Measurements from ENCODE around the gene ATRN. TPM values are rescaled to one million over a fixed set of nuclear protein-coding genes. Genes with fewer than 3 reads are reported as not detected.
"Not testable (repeated sequence)": the region's sequence is repeated elsewhere in the genome, so short reads cannot be mapped to it uniquely, and the experiment has no call there.

The ATRN gene
- total RNA-seq, 1 donor from 2014 or later: 45.9 TPM

- DNase-seq (ENCODE audit: low spot score); ATAC-seq: not testable (repeated sequence)
Measured at GRCh38 chr20:3615171-3615840, 144.5 kb downstream of the ATRN start.

GRCh38 chr20:3616250-3616649, 145.4 kb downstream of the ATRN start:
- ATAC-seq: peak; percentile 41

DNA sequence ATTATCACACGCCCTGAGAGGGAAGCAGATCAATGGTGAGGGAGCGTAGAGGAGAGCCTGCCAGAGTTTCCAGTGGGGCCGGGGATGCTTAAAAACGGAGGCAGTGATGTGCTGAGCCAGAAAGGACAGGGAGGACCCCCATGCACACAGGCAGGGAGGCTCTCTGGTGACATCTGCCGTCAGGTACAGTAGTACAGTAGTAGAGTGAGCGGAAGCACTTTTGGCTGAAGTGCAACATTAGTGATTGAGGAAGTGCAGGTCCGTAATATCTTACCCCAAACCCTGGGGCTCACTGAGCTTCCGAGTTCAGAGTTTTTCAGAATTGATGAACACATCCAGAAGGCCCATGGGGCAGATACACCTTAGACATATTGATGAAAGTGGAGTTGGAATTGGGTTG, 150.3 kb downstream of the ATRN start:
- ATAC-seq (no peak), DNase-seq (ENCODE audit: low spot score) (no peak)

More at GRCh38 chr20:3616250-3616649, 145.4 kb downstream of the ATRN start:
- DNase-seq (ENCODE audit: low spot score): no peak

GRCh38 chr20:3622406-3622805, 151.6 kb downstream of the ATRN start:
- DNase-seq (ENCODE audit: low spot score): no peak
- ATAC-seq: no peak

DNA sequence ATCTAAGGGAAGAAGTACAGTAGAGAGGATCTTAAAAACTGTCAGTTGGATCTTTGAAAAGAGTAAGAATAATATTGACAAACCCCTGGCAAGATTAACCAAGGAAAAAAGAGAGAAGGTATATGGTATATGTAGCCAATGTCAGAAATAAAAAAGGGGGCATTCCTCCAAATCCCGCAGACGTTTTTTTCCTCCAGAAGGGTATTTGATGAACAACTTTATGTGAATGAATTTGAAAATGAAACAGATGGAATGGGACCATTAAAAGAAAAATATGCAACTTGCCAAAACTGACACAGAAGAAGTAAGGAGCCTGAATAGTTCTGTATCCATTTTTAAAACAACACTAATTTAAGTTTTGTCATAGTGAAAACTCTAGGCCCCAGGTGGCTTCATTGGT, 156.7 kb downstream of the ATRN start:
- ATAC-seq: no peak

DNA sequence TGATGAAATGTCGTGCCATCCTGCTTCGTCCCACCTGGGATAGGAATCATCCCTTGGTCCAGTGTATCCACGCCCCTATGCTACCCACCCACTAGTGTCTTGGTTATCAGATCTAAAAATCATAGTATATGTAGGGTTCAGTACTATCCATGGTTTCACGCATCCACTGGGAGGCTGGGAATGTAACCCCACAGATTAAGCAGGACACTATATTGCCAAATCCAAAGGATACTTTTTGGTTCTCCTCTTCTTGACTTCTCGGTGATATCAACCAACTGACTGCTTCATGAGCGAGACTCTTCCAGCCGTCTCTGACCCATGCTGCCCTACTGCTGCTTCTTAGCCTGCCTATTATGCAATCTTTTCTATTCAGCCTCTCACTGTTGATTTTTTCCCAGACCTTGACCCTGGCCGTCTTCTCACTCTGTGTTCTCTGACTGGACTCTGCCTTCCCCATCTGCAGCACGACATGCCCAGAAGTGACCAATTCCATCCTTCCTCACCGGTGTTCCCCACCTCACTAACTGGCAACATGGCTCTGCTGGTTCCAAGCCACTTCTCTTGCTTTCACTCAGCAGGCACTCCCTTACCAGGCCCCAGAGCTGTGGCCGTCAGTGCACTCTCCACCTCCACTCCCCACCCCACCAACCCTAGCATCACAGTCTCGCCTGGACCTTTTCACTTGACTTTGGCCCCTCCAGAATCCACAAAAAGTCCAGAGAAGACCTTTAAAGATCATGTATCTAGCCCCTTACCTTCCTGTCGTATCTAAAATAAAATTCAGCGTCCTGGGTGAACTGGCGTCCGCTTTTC, 157.9 kb downstream of the ATRN start:
- DNase-seq (ENCODE audit: low spot score) (peak; percentile 75), ATAC-seq (peak; percentile 74)

More for the DNA sequence above, 156.7 kb downstream of the ATRN start:
- no peak for DNase-seq (ENCODE audit: low spot score)

GRCh38 chr20:3629893-3630292, 159.1 kb downstream of the ATRN start:
- no peak for ATAC-seq

GRCh38 chr20:3630429-3630828, 159.6 kb downstream of the ATRN start:
- ATAC-seq: no peak
- DNase-seq (ENCODE audit: low spot score): no peak

More at GRCh38 chr20:3629893-3630292, 159.1 kb downstream of the ATRN start:
- no peak for DNase-seq (ENCODE audit: low spot score)

DNA sequence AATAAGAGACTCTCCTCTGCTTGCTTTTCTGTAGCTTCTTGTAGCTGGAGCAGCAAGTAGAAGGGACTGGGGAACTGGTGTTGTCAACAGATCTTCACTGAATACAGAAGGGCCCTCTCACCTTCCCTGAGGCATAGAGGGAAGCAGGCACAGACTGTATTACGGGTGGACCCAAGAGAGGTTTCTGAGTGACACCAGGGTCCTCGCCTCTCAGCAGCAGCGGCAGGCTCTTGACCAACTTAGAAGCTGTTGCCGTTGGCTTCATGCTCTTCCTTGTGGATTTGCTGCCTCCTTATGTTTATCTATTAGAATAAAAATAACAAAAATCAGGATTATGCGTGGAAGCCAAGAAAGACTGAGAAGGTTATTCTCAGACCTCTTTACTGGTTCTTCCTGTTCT, 160.7 kb downstream of the ATRN start:
- DNase-seq (ENCODE audit: low spot score): no peak
- ATAC-seq: no peak

DNA sequence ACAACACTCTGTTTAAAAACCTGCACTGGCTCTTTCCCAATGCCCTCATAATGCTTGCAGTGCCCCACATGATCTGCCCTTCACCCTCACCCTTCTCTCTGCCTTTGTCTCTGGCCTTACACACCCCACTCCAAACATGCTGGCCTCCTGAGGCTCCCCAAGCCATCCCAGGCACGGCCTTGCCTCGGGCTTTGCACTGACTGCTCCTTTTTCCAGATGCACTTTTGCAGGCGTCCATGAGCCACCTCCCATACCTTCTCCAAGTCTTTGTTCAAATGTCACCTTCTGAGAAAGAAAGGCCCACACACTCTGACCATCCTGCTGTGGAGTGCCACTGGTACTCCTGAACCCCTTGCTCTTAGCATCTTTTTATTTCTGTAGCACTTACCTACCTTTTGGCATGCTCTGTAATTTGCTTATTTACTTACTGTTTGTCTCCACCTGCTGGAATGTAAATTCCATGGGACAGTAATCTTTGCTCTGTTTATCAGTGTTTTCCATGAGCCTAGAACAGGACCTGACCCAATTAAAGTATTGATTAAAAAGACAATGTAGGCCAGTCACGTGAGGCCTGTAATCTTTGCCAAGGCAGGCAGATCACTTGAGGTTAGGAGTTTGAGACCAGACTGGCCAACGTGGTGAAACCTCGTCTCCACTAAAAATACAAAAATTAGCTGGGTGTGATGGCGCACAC, 161.6 kb downstream of the ATRN start:
- ATAC-seq (peak; percentile 75), DNase-seq (ENCODE audit: low spot score) (peak; percentile 75)

- no peak for ATAC-seq
- no peak for DNase-seq (ENCODE audit: low spot score)
Measured at GRCh38 chr20:3633913-3634478, 163.2 kb downstream of the ATRN start.

DNA sequence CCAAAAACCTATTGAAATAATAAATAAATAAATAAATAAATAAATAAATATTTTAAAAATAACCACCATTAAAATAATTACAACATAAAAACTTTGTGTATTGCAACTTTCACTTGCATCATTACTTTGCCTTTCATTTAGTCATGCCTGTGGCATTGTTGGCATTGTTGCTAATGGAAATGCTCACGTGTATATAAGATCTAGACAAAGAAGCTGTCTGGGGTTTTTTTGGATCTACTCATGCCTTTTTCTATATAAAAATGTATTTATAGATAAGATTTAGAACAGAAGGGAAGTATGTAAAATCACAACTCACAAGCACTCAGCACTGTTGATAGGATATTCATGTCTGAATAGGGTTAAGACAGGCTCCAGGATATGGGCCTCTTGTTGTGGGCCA, 164.5 kb downstream of the ATRN start:
- no peak for ATAC-seq
- no peak for DNase-seq (ENCODE audit: low spot score)

- DNase-seq (ENCODE audit: low spot score): no peak
- ATAC-seq: no peak
Measured at GRCh38 chr20:3640259-3640658, 169.4 kb downstream of the ATRN start.

- ATAC-seq (no peak), DNase-seq (ENCODE audit: low spot score) (no peak)
Measured at GRCh38 chr20:3645309-3646066, 174.7 kb downstream of the ATRN start.

GRCh38 chr20:3646067-3646440, 175.2 kb downstream of the ATRN start:
- ATAC-seq: no peak
- DNase-seq (ENCODE audit: low spot score): no peak

GRCh38 chr20:3646651-3647050, 175.8 kb downstream of the ATRN start:
- ATAC-seq (no peak), DNase-seq (ENCODE audit: low spot score) (peak; percentile 37)

- ATAC-seq (no peak), DNase-seq (ENCODE audit: low spot score) (no peak)
Measured at GRCh38 chr20:3647473-3647872, 176.7 kb downstream of the ATRN start.

- no peak for DNase-seq (ENCODE audit: low spot score)
- ATAC-seq: no peak
Measured at GRCh38 chr20:3648951-3649350, 178.1 kb downstream of the ATRN start.

DNA sequence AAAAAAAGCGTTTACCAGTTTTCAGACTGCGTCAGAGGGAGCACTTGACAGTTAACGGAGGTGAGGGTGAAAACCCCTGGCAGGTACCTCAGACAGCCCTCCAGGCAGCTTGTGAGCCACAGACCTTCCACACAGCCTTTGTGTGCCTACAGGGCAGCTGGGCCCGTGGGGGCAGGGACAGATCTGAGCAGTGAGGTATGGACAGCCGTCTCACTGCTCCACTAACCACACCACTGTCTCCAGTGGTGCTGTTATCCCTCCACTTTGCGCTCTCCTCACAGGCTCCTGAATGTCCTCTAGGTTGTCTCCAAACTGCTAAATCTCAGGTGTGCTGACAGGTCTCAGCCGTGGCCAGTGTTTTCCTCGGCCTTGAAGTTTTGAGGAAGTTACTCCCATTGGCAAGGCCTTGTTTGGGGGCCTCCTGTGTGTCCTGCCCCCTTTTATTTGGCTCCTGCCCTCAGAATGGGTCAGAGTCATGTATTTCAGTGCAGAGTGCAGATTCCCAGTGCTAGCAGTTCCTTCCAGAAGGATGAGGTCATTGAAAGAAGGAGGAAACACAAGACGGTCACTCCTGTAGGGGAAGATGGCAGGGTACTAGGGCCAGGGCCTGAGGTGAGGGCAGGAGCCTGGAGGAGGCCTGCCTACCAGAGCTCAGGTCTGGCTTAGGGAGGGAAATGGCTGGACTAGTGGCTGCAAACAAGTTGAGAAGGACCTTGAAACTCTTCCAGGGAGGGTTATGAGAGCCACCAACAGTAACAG, 180.6 kb downstream of the ATRN start:
- no peak for ATAC-seq
- peak; percentile 28 for DNase-seq (ENCODE audit: low spot score)

GRCh38 chr20:3652221-3652620, 181.4 kb downstream of the ATRN start:
- no peak for ATAC-seq
- DNase-seq (ENCODE audit: low spot score): peak; percentile 35
